Nephron (organoid): ENCODE results near the gene OAS3.
"Not testable (repeated sequence)": the region's sequence is repeated elsewhere in the genome, so short reads cannot be mapped to it uniquely, and the experiment has no call there.

Experiments used
- H3K27ac Mint-ChIP-seq, 3 experiments: 2 replicates each; pipeline ENCODE4 v1.8.0; 2020; ENCODE audit warnings: mixed read lengths in 3 of 3, mild to moderate bottlenecking in 2 of 3, moderate library complexity in 1 of 3
- H3K27me3 Mint-ChIP-seq: 2 replicates; pipeline ENCODE4 v1.8.0; 2021; ENCODE audit warnings: low read depth, mild to moderate bottlenecking, moderate library complexity, mixed read lengths
- H3K36me3 Mint-ChIP-seq: 2 replicates; pipeline ENCODE4 v1.8.0; 2020; ENCODE audit warnings: low read depth, mixed read lengths
- H3K4me1 Mint-ChIP-seq: 2 replicates; pipeline ENCODE4 v1.8.0; 2020; ENCODE audit warnings: mixed read lengths
- H3K4me3 Mint-ChIP-seq, 3 experiments: 2 replicates each; pipeline ENCODE4 v1.8.0; 2020; ENCODE audit warnings: mild to moderate bottlenecking in 3 of 3, mixed read lengths in 3 of 3, moderate library complexity in 2 of 3
- H3K9me3 Mint-ChIP-seq: 2 replicates; pipeline ENCODE4 v1.8.0; 2020; ENCODE audit warnings: mixed read lengths
- TF ChIP-seq, protein P1 (sequence below), 3 experiments: fragments of 200-600 bp; sonication (generic); IDR thresholded peaks; one replicate each; pipeline ENCODE4 v1.5.0; 2021; ENCODE audit warnings: antibody characterized with exemption in 3 of 3; ENCODE audit not compliant: unreplicated experiment in 3 of 3

The OAS3 gene

GRCh38 chr12:112950701-112951100, 12.4 kb downstream of the OAS3 start:
- Mint-ChIP-seq H3K27me3 (peaks cover 17% of the 10 kb centered on the region), H3K9me3 (peaks cover 8% of the 10 kb centered on the region), H3K4me3 (no peak overlapping the region), H3K4me1 (no peaks in the 10 kb centered on the region), H3K27ac (no peak overlapping the region), H3K36me3 (no peaks in the 10 kb centered on the region)
- TF ChIP-seq, protein P1, sequence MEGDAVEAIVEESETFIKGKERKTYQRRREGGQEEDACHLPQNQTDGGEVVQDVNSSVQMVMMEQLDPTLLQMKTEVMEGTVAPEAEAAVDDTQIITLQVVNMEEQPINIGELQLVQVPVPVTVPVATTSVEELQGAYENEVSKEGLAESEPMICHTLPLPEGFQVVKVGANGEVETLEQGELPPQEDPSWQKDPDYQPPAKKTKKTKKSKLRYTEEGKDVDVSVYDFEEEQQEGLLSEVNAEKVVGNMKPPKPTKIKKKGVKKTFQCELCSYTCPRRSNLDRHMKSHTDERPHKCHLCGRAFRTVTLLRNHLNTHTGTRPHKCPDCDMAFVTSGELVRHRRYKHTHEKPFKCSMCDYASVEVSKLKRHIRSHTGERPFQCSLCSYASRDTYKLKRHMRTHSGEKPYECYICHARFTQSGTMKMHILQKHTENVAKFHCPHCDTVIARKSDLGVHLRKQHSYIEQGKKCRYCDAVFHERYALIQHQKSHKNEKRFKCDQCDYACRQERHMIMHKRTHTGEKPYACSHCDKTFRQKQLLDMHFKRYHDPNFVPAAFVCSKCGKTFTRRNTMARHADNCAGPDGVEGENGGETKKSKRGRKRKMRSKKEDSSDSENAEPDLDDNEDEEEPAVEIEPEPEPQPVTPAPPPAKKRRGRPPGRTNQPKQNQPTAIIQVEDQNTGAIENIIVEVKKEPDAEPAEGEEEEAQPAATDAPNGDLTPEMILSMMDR (IDR thresholded peaks at IDR 0.05; ENCODE audit: unreplicated experiment in 3 of 3): no peak

- H3K36me3 Mint-ChIP-seq, H3K27ac Mint-ChIP-seq, H3K4me1 Mint-ChIP-seq, H3K4me3 Mint-ChIP-seq: not testable (repeated sequence)
- H3K27me3 Mint-ChIP-seq: peaks cover 13% of the 10 kb centered on the region
- peaks cover 28% of the 10 kb centered on the region for H3K9me3 Mint-ChIP-seq
Measured at GRCh38 chr12:112957125-112957524, 18.9 kb downstream of the OAS3 start.

GRCh38 chr12:112961074-112961473, 22.8 kb downstream of the OAS3 start:
- peaks cover 5% of the 10 kb centered on the region for H3K27me3 Mint-ChIP-seq
- no peaks in the 10 kb centered on the region for H3K4me1 Mint-ChIP-seq
- peaks cover 20% of the 10 kb centered on the region for H3K9me3 Mint-ChIP-seq
- H3K36me3 Mint-ChIP-seq: peaks cover 4% of the 10 kb centered on the region
- no peak overlapping the region for H3K4me3 Mint-ChIP-seq
- TF ChIP-seq, protein P1 (IDR thresholded peaks at IDR 0.05; ENCODE audit: unreplicated experiment in 3 of 3): no peak
- no peak overlapping the region for H3K27ac Mint-ChIP-seq

- H3K36me3 Mint-ChIP-seq: peaks cover 4% of the 10 kb centered on the region
- peaks cover 20% of the 10 kb centered on the region for H3K9me3 Mint-ChIP-seq
- no peak overlapping the region for H3K27ac Mint-ChIP-seq
- TF ChIP-seq, protein P1 (IDR thresholded peaks at IDR 0.05; ENCODE audit: unreplicated experiment in 3 of 3): no peak
- no peak overlapping the region for H3K4me3 Mint-ChIP-seq
- peaks cover 5% of the 10 kb centered on the region for H3K27me3 Mint-ChIP-seq
- no peaks in the 10 kb centered on the region for H3K4me1 Mint-ChIP-seq
Measured at GRCh38 chr12:112961536-112961935, 23.3 kb downstream of the OAS3 start.

DNA sequence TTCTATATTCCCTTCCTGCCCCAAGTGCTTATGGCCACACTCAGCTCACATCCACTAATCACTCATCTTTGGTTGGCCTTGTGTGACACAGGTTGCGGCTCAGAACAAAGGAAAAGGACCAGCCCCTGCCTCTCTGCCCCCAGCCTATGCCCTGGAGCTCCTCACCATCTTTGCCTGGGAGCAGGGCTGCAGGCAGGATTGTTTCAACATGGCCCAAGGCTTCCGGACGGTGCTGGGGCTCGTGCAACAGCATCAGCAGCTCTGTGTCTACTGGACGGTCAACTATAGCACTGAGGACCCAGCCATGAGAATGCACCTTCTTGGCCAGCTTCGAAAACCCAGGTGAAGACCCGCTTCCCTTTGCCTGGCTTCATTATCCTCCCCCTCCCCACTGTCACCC, 24.3 kb downstream of the OAS3 start:
- Mint-ChIP-seq H3K27me3 (peaks cover 5% of the 10 kb centered on the region), H3K27ac (no peak overlapping the region), H3K4me3 (no peak overlapping the region), H3K36me3 (peaks cover 4% of the 10 kb centered on the region), H3K4me1 (no peaks in the 10 kb centered on the region), H3K9me3 (peaks cover 19% of the 10 kb centered on the region)
- TF ChIP-seq, protein P1 (IDR thresholded peaks at IDR 0.05; ENCODE audit: unreplicated experiment in 3 of 3): no peak

- Mint-ChIP-seq H3K36me3 (peaks cover 4% of the 10 kb centered on the region), H3K27ac (no peak overlapping the region), H3K27me3 (peaks cover 12% of the 10 kb centered on the region), H3K4me3 (no peak overlapping the region), H3K4me1 (no peaks in the 10 kb centered on the region), H3K9me3 (peaks cover 14% of the 10 kb centered on the region)
- TF ChIP-seq, protein P1 (IDR thresholded peaks at IDR 0.05; ENCODE audit: unreplicated experiment in 3 of 3): no peak
Measured at GRCh38 chr12:112963227-112963861, 25.1 kb downstream of the OAS3 start.
